Hematopoietic multipotent progenitor cell treated with erythropoietin and hydrocortisone succinate and interleukin-3 and kit ligand, for 4 days (in vitro differentiated cells): Measurements from ENCODE around the gene GALNTL6.
"Not testable (repeated sequence)": the region's sequence is repeated elsewhere in the genome, so short reads cannot be mapped to it uniquely, and the experiment has no call there.

ENCODE experiments used
- DNase-seq: peaks from one replicate; pipeline ENCODE4 v3.0.0-alpha.2; 2015

GALNTL6 gene

GRCh38 chr4:172688534-172688933 is 875.3 kb downstream of the GALNTL6 start:
- peak; percentile 8 for DNase-seq

GRCh38 chr4:172691552-172691951 is 878.3 kb downstream of the GALNTL6 start:
- no peak for DNase-seq

GRCh38 chr4:172692701-172693100 is 879.5 kb downstream of the GALNTL6 start:
- no peak for DNase-seq

GRCh38 chr4:172698256-172698655 is 885.1 kb downstream of the GALNTL6 start:
- DNase-seq: peak; percentile 24

- no peak for DNase-seq
Observed at GRCh38 chr4:172705565-172705964, 892.4 kb downstream of the GALNTL6 start.

GRCh38 chr4:172706000-172706399 is 892.8 kb downstream of the GALNTL6 start:
- no peak for DNase-seq

- no peak for DNase-seq
Observed at GRCh38 chr4:172707622-172708021, 894.4 kb downstream of the GALNTL6 start.

GRCh38 chr4:172708184-172708583 is 895.0 kb downstream of the GALNTL6 start:
- peak; percentile 4 for DNase-seq

- no peak for DNase-seq
Observed at GRCh38 chr4:172709376-172709775, 896.2 kb downstream of the GALNTL6 start.

- DNase-seq: no peak
Observed at GRCh38 chr4:172716291-172716690, 903.1 kb downstream of the GALNTL6 start.

- DNase-seq: no peak
Observed at GRCh38 chr4:172721659-172722058, 908.5 kb downstream of the GALNTL6 start.

- DNase-seq: no peak
Observed at GRCh38 chr4:172725581-172725980, 912.4 kb downstream of the GALNTL6 start.

- no peak for DNase-seq
Observed at GRCh38 chr4:172726001-172726423, 912.8 kb downstream of the GALNTL6 start.

GRCh38 chr4:172727631-172728030 is 914.4 kb downstream of the GALNTL6 start:
- no peak for DNase-seq

- not testable (repeated sequence) for DNase-seq
Observed at GRCh38 chr4:172733645-172734044, 920.4 kb downstream of the GALNTL6 start.

GRCh38 chr4:172734555-172734954 is 921.4 kb downstream of the GALNTL6 start:
- DNase-seq: no peak

GRCh38 chr4:172736046-172736445 is 922.8 kb downstream of the GALNTL6 start:
- peak; percentile 2 for DNase-seq

- no peak for DNase-seq
Observed at GRCh38 chr4:172740434-172740833, 927.2 kb downstream of the GALNTL6 start.

- no peak for DNase-seq
Observed at GRCh38 chr4:172750910-172751309, 937.7 kb downstream of the GALNTL6 start.

- DNase-seq: no peak
Observed at GRCh38 chr4:172751550-172751949, 938.3 kb downstream of the GALNTL6 start.

GRCh38 chr4:172758586-172759340 is 945.6 kb downstream of the GALNTL6 start:
- peak; percentile 40 for DNase-seq

GRCh38 chr4:172760512-172760911 is 947.3 kb downstream of the GALNTL6 start:
- no peak for DNase-seq

- no peak for DNase-seq
Observed at GRCh38 chr4:172762895-172763294, 949.7 kb downstream of the GALNTL6 start.

GRCh38 chr4:172770787-172771186 is 957.6 kb downstream of the GALNTL6 start:
- no peak for DNase-seq

- DNase-seq: no peak
Observed at GRCh38 chr4:172772781-172773180, 959.6 kb downstream of the GALNTL6 start.
